GM19455 (cell line): Measurements from ENCODE around the gene LAMA3.

Experiments
- ATAC-seq: cut with Tn5 transposase; IDR thresholded peaks from one replicate; pipeline ENCODE4 v1.9.1; 2021; ENCODE audit not compliant: unreplicated experiment

LAMA3 gene

GRCh38 chr18:23964282-23965238 lies 275.3 kb downstream of the LAMA3 start:
- ATAC-seq = no peak

- ATAC-seq = no peak
These were observed 277.7 kb downstream of the LAMA3 start for GRCh38 chr18:23966909-23967308.

- ATAC-seq = no peak
These were observed 278.3 kb downstream of the LAMA3 start for GRCh38 chr18:23967321-23968089.

- ATAC-seq = no peak
These were observed 279.7 kb downstream of the LAMA3 start for GRCh38 chr18:23968638-23969604.

- ATAC-seq = no peak
These were observed 280.4 kb downstream of the LAMA3 start for GRCh38 chr18:23969664-23970063.

- ATAC-seq = no peak
These were observed 281.2 kb downstream of the LAMA3 start for GRCh38 chr18:23970161-23971096.

- no peak for ATAC-seq
These were observed 281.8 kb downstream of the LAMA3 start for GRCh38 chr18:23971097-23971440.

GRCh38 chr18:23971666-23972230 lies 282.5 kb downstream of the LAMA3 start:
- ATAC-seq = no peak

GRCh38 chr18:23972453-23972852 lies 283.2 kb downstream of the LAMA3 start:
- no peak for ATAC-seq

- ATAC-seq = no peak
These were observed 287.9 kb downstream of the LAMA3 start for GRCh38 chr18:23977103-23977502.

- ATAC-seq = no peak
These were observed 288.6 kb downstream of the LAMA3 start for GRCh38 chr18:23977719-23978483.

GRCh38 chr18:23981369-23981980 lies 292.2 kb downstream of the LAMA3 start:
- peak; percentile 83 for ATAC-seq

GRCh38 chr18:23982155-23983079 lies 293.2 kb downstream of the LAMA3 start:
- no peak for ATAC-seq

GRCh38 chr18:23983112-23983511 lies 293.9 kb downstream of the LAMA3 start:
- ATAC-seq = no peak

GRCh38 chr18:23986600-23987359 lies 297.5 kb downstream of the LAMA3 start:
- ATAC-seq = peak; percentile 67
